ENCODE data around the gene MFN2. TPM values are rescaled to one million over a fixed set of nuclear protein-coding genes. Genes with fewer than 3 reads are reported as not detected.

The MFN2 gene
- total and polyA plus RNA-seq, 4 donors, result 17.2 to 87.8 (median 43.2) TPM

- DNase-seq (ENCODE audit: low spot score), result no peak
- no peak overlapping the region for H3K9ac ChIP-seq (ENCODE audit: low read depth in 1 of 2, low read length in 2 of 2)
- H3K4me1 ChIP-seq (ENCODE audit: control insufficient read depth in 4 of 4, insufficient read depth in 4 of 4, low read length in 3 of 4), result peaks cover 0 to 9% (median 6%) of the 10 kb centered on the region in 4 donors
- H3K4me3 ChIP-seq (ENCODE audit: low read depth in 1 of 3, low read length in 3 of 3), result no peak overlapping the region
- H3K27ac ChIP-seq (ENCODE audit: low read depth in 1 of 2, low read length in 2 of 2), result no peak overlapping the region
- no peaks in the 10 kb centered on the region for H3K27me3 ChIP-seq (ENCODE audit: control insufficient read depth in 4 of 4, insufficient read depth in 4 of 4, low read length in 3 of 4)
- H3K36me3 ChIP-seq (ENCODE audit: control insufficient read depth in 4 of 4, insufficient read depth in 3 of 4, low read depth in 1 of 4, low read length in 3 of 4), result peaks cover 3 to 25% (median 20%) of the 10 kb centered on the region in 4 donors
- TF ChIP-seq RXRA (IDR thresholded peaks at IDR 0.05), result no peak
- TF ChIP-seq REST (IDR thresholded peaks at IDR 0.05), result no peak
- TF ChIP-seq NR2F2 (IDR thresholded peaks at IDR 0.05), result no peak
- no peak for TF ChIP-seq YY1 (IDR thresholded peaks at IDR 0.05)
- no peak for TF ChIP-seq MAX (IDR thresholded peaks at IDR 0.05)
- TF ChIP-seq RAD21 (IDR thresholded peaks at IDR 0.05), result no peak
- TF ChIP-seq FOXA2 (IDR thresholded peaks at IDR 0.05), result no peak
- no peak for TF ChIP-seq JUND (IDR thresholded peaks at IDR 0.05)
- no peak for TF ChIP-seq TAF1 (conservative IDR thresholded peaks at IDR 0.05)
- no peak for TF ChIP-seq CTCF (IDR thresholded peaks at IDR 0.05; ENCODE audit: low read depth, low read length, missing input control)
- no peak for TF ChIP-seq FOXA1 (IDR thresholded peaks at IDR 0.05)
- whole genome bisulfite sequencing, result 95% methylated on average over 3 of the region's 3 CpGs
- no peaks in the 10 kb centered on the region for H3K9me3 ChIP-seq (ENCODE audit: control insufficient read depth in 4 of 4, low read length in 3 of 4)
These were observed 35.9 kb downstream of the MFN2 start for GRCh38 chr1:12016182-12016581.

GRCh38 chr1:12019858-12020509 is 39.7 kb downstream of the MFN2 start:
- Histone ChIP-seq H3K9ac (ENCODE audit: low read depth in 1 of 2, low read length in 2 of 2) (peak overlapping the region; percentile 47 to 58), H3K9me3 (ENCODE audit: control insufficient read depth in 4 of 4, low read length in 3 of 4) (no peaks in the 10 kb centered on the region), H3K4me3 (ENCODE audit: low read depth in 1 of 3, low read length in 3 of 3) (peak overlapping the region; percentile 72 to 85 (median 78)), H3K27me3 (ENCODE audit: control insufficient read depth in 4 of 4, insufficient read depth in 4 of 4, low read length in 3 of 4) (no peaks in the 10 kb centered on the region), H3K36me3 (ENCODE audit: control insufficient read depth in 4 of 4, insufficient read depth in 3 of 4, low read depth in 1 of 4, low read length in 3 of 4) (peaks cover 0 to 12% (median 6%) of the 10 kb centered on the region in 4 donors), H3K27ac (ENCODE audit: low read depth in 1 of 2, low read length in 2 of 2) (peak overlapping the region; percentile 61 to 78), H3K4me1 (ENCODE audit: control insufficient read depth in 4 of 4, insufficient read depth in 4 of 4, low read length in 3 of 4) (peaks cover 0 to 9% (median 6%) of the 10 kb centered on the region in 4 donors)
- no peak for TF ChIP-seq SP1 (IDR thresholded peaks at IDR 0.05)
- no peak for TF ChIP-seq JUND (IDR thresholded peaks at IDR 0.05)
- peak in 1 of 2 donors; percentile 27 for TF ChIP-seq HNF4A (conservative IDR thresholded peaks at IDR 0.05)
- DNase-seq (ENCODE audit: low spot score), result no peak
- WGBS, result 8% methylated on average over 12 of the region's 12 CpGs

Measured in liver (tissue), 9 donors.